Measurements from ENCODE around the gene WHAMM.
"Not testable (repeated sequence)": the region's sequence is repeated elsewhere in the genome, so short reads cannot be mapped to it uniquely, and the experiment has no call there.

The WHAMM gene

GRCh38 chr15:82809308-82810060 is at the start of gene WHAMM:
Gene WHAMM, plus strand, starts transcription at chr15:82809628. Its CDS starts 99 bp downstream, at chr15:82809727.
- peak; percentile 97 for DNase-seq

- no peak for DNase-seq
These were observed 45.9 kb upstream of the WHAMM start for GRCh38 chr15:82763361-82764116.

- DNase-seq: no peak
These were observed 45.3 kb upstream of the WHAMM start for GRCh38 chr15:82764117-82764490.

GRCh38 chr15:82764740-82765139 is 44.7 kb upstream of the WHAMM start:
- DNase-seq: no peak

- DNase-seq: not testable (repeated sequence)
These were observed 43.2 kb upstream of the WHAMM start for GRCh38 chr15:82766201-82766600.

- no peak for DNase-seq
These were observed 42.1 kb upstream of the WHAMM start for GRCh38 chr15:82767163-82767829.

GRCh38 chr15:82768414-82769054 is 40.9 kb upstream of the WHAMM start:
- DNase-seq: no peak

- no peak for DNase-seq
These were observed 37.4 kb upstream of the WHAMM start for GRCh38 chr15:82771789-82772607.

- DNase-seq: no peak
These were observed 34.9 kb upstream of the WHAMM start for GRCh38 chr15:82774496-82774895.

- no peak for DNase-seq
These were observed 30.7 kb upstream of the WHAMM start for GRCh38 chr15:82778755-82779154.

- DNase-seq: no peak
These were observed 28.1 kb upstream of the WHAMM start for GRCh38 chr15:82781349-82781748.

- no peak for DNase-seq
These were observed 20.9 kb upstream of the WHAMM start for GRCh38 chr15:82788496-82788895.

GRCh38 chr15:82789491-82789890 is 19.9 kb upstream of the WHAMM start:
- peak; percentile 10 for DNase-seq

- no peak for DNase-seq
These were observed 19.1 kb upstream of the WHAMM start for GRCh38 chr15:82790321-82790720.

- DNase-seq: peak; percentile 16
These were observed 17.4 kb upstream of the WHAMM start for GRCh38 chr15:82792068-82792467.

- DNase-seq: no peak
These were observed 15.7 kb upstream of the WHAMM start for GRCh38 chr15:82793737-82794136.

GRCh38 chr15:82798104-82798503 is 11.3 kb upstream of the WHAMM start:
- DNase-seq: no peak

GRCh38 chr15:82798531-82799166 is 10.8 kb upstream of the WHAMM start:
- DNase-seq: no peak

GRCh38 chr15:82799183-82799841 is 10.1 kb upstream of the WHAMM start:
- DNase-seq: no peak

- no peak for DNase-seq
These were observed 6.9 kb upstream of the WHAMM start for GRCh38 chr15:82802497-82802896.
